Activated CD4-positive, alpha-beta memory T cell treated with anti-CD3 and anti-CD28 coated beads, Interleukin-2, amount 10 ng/mL, durations not matched to agents 7 days and 5 days (primary cell): ENCODE data around the gene TUBA4B. TPM values are rescaled to one million over a fixed set of nuclear protein-coding genes. Genes with fewer than 3 reads are reported as not detected.

ENCODE experiments used
- CTCF ChIA-PET: fragments of 350-600 bp; sonication (Branson Sonifier 250); formaldehyde crosslinking; loops from one replicate; lab custom pipeline; 2021; ENCODE audit warnings: antibody characterized with exemption, inconsistent platforms; lab: Charles Lee
- POLR2A ChIA-PET: fragments of 350-600 bp; sonication (Branson Sonifier 250); formaldehyde crosslinking; loops from one replicate; lab custom pipeline; 2021; ENCODE audit warnings: antibody characterized with exemption; lab: Charles Lee
- DNase-seq: peaks from one replicate; pipeline ENCODE4 v3.0.0-alpha.2; 2020
- H3K27ac Mint-ChIP-seq: one replicate; pipeline ENCODE4 v1.8.0; 2021; ENCODE audit warnings: mild to moderate bottlenecking, mixed read lengths
- H3K27me3 Mint-ChIP-seq: one replicate; pipeline ENCODE4 v1.8.0; 2021; ENCODE audit warnings: mixed read lengths
- H3K36me3 Mint-ChIP-seq: one replicate; pipeline ENCODE4 v1.8.0; 2021; ENCODE audit warnings: low read depth, mixed read lengths
- H3K4me1 Mint-ChIP-seq: one replicate; pipeline ENCODE4 v1.8.0; 2021; ENCODE audit warnings: mixed read lengths
- H3K4me3 Mint-ChIP-seq: one replicate; pipeline ENCODE4 v1.8.0; 2021; ENCODE audit warnings: mild to moderate bottlenecking, mixed read lengths
- H3K9me3 Mint-ChIP-seq: one replicate; pipeline ENCODE4 v1.8.0; 2021; ENCODE audit warnings: mixed read lengths
- total RNA-seq, 2 experiments: library from RNA; stranded (reverse); gene quantifications; one replicate each; pipeline ENCODE4 v1.2.3, GENCODE V29; 2021

The TUBA4B gene
- total RNA-seq, 2 experiments from 2014 or later, result not detected

GRCh38 chr2:219219784-219220532 is 33.1 kb upstream of the TUBA4B start:
- no peak for DNase-seq
- H3K27ac Mint-ChIP-seq, result no peak overlapping the region
- ChIA-PET CTCF (interaction anchor here (1.3 to 2.8 kb wide), 2 partner anchors 59 to 75 kb away, joined by 3 to 16 read pairs; partner anchors contain the start of gene DNAJB2), POLR2A (interaction anchor here (0.9 to 7.4 kb wide), 8 partner anchors 9 to 61 kb away, joined by 3 to 85 read pairs (median 30); partner anchors contain the start of genes ANKZF1, ATG9A, CNPPD1 and DNAJB2)
- peaks cover 64% of the 10 kb centered on the region for H3K36me3 Mint-ChIP-seq
- H3K4me3 Mint-ChIP-seq, result no peak overlapping the region
- H3K4me1 Mint-ChIP-seq, result peaks cover 34% of the 10 kb centered on the region
- no peaks in the 10 kb centered on the region for H3K9me3 Mint-ChIP-seq
- no peaks in the 10 kb centered on the region for H3K27me3 Mint-ChIP-seq

GRCh38 chr2:219220652-219221402 is 32.2 kb upstream of the TUBA4B start:
- Mint-ChIP-seq H3K27ac (no peak overlapping the region), H3K4me3 (no peak overlapping the region), H3K27me3 (no peaks in the 10 kb centered on the region), H3K4me1 (peaks cover 38% of the 10 kb centered on the region), H3K36me3 (peaks cover 73% of the 10 kb centered on the region), H3K9me3 (no peaks in the 10 kb centered on the region)
- no peak for DNase-seq
- CTCF ChIA-PET, result no interaction called here
- POLR2A ChIA-PET, result interaction anchor here (6.0 to 7.4 kb wide), 2 partner anchors 8 to 32 kb away, joined by 63 to 85 read pairs; partner anchors contain the start of genes ANKZF1, ATG9A, TUBA4A and TUBA4B

GRCh38 chr2:219221957-219222518 is 31.0 kb upstream of the TUBA4B start:
- H3K27ac Mint-ChIP-seq, result no peak overlapping the region
- H3K9me3 Mint-ChIP-seq, result no peaks in the 10 kb centered on the region
- no peak for DNase-seq
- peaks cover 32% of the 10 kb centered on the region for H3K4me1 Mint-ChIP-seq
- H3K4me3 Mint-ChIP-seq, result no peak overlapping the region
- peaks cover 72% of the 10 kb centered on the region for H3K36me3 Mint-ChIP-seq
- ChIA-PET POLR2A (interaction anchor here (0.7 to 7.4 kb wide), 3 partner anchors 7 to 32 kb away, joined by 3 to 85 read pairs (median 6); partner anchors contain the start of genes ANKZF1, ATG9A, GLB1L and STK16), CTCF (interaction anchor here (1.4 kb wide), 1 partner anchor 73 kb away, joined by 3 read pairs; no protein-coding TSS in a partner anchor)
- H3K27me3 Mint-ChIP-seq, result no peaks in the 10 kb centered on the region

- Mint-ChIP-seq H3K27ac (no peak overlapping the region), H3K27me3 (no peaks in the 10 kb centered on the region), H3K4me1 (peaks cover 35% of the 10 kb centered on the region), H3K4me3 (no peak overlapping the region), H3K36me3 (peaks cover 79% of the 10 kb centered on the region), H3K9me3 (no peaks in the 10 kb centered on the region)
- POLR2A ChIA-PET, result interaction anchor here (0.6 to 2.1 kb wide), 2 partner anchors 15 to 47 kb away, joined by 3 to 8 read pairs; partner anchors contain the start of gene CNPPD1
- DNase-seq, result no peak
- CTCF ChIA-PET, result interaction anchor here (1.0 to 1.3 kb wide), 2 partner anchors 12 to 71 kb away, joined by 4 to 6 read pairs; no protein-coding TSS in a partner anchor
Measured at GRCh38 chr2:219223831-219224610, 29.0 kb upstream of the TUBA4B start.

GRCh38 chr2:219225350-219225749 is 27.7 kb upstream of the TUBA4B start:
- H3K4me1 Mint-ChIP-seq, result peaks cover 32% of the 10 kb centered on the region
- H3K9me3 Mint-ChIP-seq, result no peaks in the 10 kb centered on the region
- H3K27me3 Mint-ChIP-seq, result no peaks in the 10 kb centered on the region
- no peak overlapping the region for H3K27ac Mint-ChIP-seq
- ChIA-PET POLR2A (interaction anchor here (2.1 to 15.5 kb wide), 2 partner anchors 23 to 48 kb away, joined by 8 to 425 read pairs; partner anchors contain the start of genes CNPPD1, GLB1L, STK16 and TUBA4A), CTCF (interaction anchor here (1.3 kb wide), 1 partner anchor 70 kb away, joined by 6 read pairs; no protein-coding TSS in a partner anchor)
- H3K36me3 Mint-ChIP-seq, result peaks cover 79% of the 10 kb centered on the region
- DNase-seq, result no peak
- no peak overlapping the region for H3K4me3 Mint-ChIP-seq

- peaks cover 77% of the 10 kb centered on the region for H3K36me3 Mint-ChIP-seq
- H3K27ac Mint-ChIP-seq, result peak overlapping the region; percentile 68
- H3K9me3 Mint-ChIP-seq, result no peaks in the 10 kb centered on the region
- POLR2A ChIA-PET, result interaction anchor here (0.8 to 15.5 kb wide), 18 partner anchors 9 to 67 kb away, joined by 3 to 425 read pairs (median 8); partner anchors contain the start of genes ABCB6, CNPPD1, DNAJB2 and GLB1L
- peak overlapping the region; percentile 99 for H3K4me3 Mint-ChIP-seq
- no peak for DNase-seq
- peaks cover 54% of the 10 kb centered on the region for H3K4me1 Mint-ChIP-seq
- CTCF ChIA-PET, result interaction anchor here (0.8 to 2.8 kb wide), 9 partner anchors 11 to 71 kb away, joined by 3 to 19 read pairs (median 4); partner anchors contain the start of genes DNAJB2, GLB1L and STK16
- no peaks in the 10 kb centered on the region for H3K27me3 Mint-ChIP-seq
Measured at GRCh38 chr2:219228041-219228910, 24.8 kb upstream of the TUBA4B start.

- Mint-ChIP-seq H3K36me3 (peaks cover 77% of the 10 kb centered on the region), H3K4me1 (peaks cover 56% of the 10 kb centered on the region)
Measured at GRCh38 chr2:219228911-219229304, 24.1 kb upstream of the TUBA4B start.

GRCh38 chr2:219229305-219230058 is 23.6 kb upstream of the TUBA4B start, which contains the start of the genes ANKZF1 and ATG9A:
ANKZF1 (plus strand) TSS chr2:219229806; CDS start chr2:219230258, 452 bp downstream.
ATG9A (minus strand) TSS chr2:219229636; CDS start chr2:219228024, 1,612 bp downstream.
- Mint-ChIP-seq H3K9me3 (no peaks in the 10 kb centered on the region), H3K27ac (peak within 1 kb of the TSS; percentile 100), H3K4me3 (peak within 1 kb of the TSS; percentile 99), H3K4me1 (peaks cover 56% of the 10 kb centered on the region), H3K27me3 (no peaks in the 10 kb centered on the region), H3K36me3 (peaks cover 77% of the 10 kb centered on the region)
- peak; percentile 99 for DNase-seq
- POLR2A ChIA-PET, result interaction anchor here (0.8 to 15.5 kb wide), 19 partner anchors 9 to 71 kb away, joined by 3 to 425 read pairs (median 5); partner anchors contain the start of genes ABCB6, CNPPD1, DNAJB2 and GLB1L
- CTCF ChIA-PET, result interaction anchor here (0.8 to 2.8 kb wide), 14 partner anchors 12 to 73 kb away, joined by 3 to 19 read pairs (median 5); partner anchors contain the start of genes DNAJB2, GLB1L, STK16 and TUBA4A

More at GRCh38 chr2:219228911-219229304, 24.1 kb upstream of the TUBA4B start:
- DNase-seq, result no peak
- ChIA-PET POLR2A (interaction anchor here (0.8 to 15.5 kb wide), 17 partner anchors 10 to 70 kb away, joined by 3 to 425 read pairs (median 7); partner anchors contain the start of genes ABCB6, CNPPD1, DNAJB2 and GLB1L), CTCF (interaction anchor here (0.8 to 2.8 kb wide), 8 partner anchors 11 to 72 kb away, joined by 3 to 19 read pairs (median 4); partner anchors contain the start of gene DNAJB2)
- no peaks in the 10 kb centered on the region for H3K9me3 Mint-ChIP-seq
- no peaks in the 10 kb centered on the region for H3K27me3 Mint-ChIP-seq
- peak overlapping the region; percentile 68 for H3K27ac Mint-ChIP-seq
- H3K4me3 Mint-ChIP-seq, result peak overlapping the region; percentile 99

GRCh38 chr2:219230059-219230540 is 22.9 kb upstream of the TUBA4B start:
- Mint-ChIP-seq H3K4me1 (peaks cover 55% of the 10 kb centered on the region), H3K27ac (peak overlapping the region; percentile 100), H3K36me3 (peaks cover 77% of the 10 kb centered on the region), H3K4me3 (peak overlapping the region; percentile 99), H3K27me3 (no peaks in the 10 kb centered on the region), H3K9me3 (no peaks in the 10 kb centered on the region)
- CTCF ChIA-PET, result interaction anchor here (0.7 to 2.8 kb wide), 14 partner anchors 9 to 73 kb away, joined by 3 to 19 read pairs (median 5); partner anchors contain the start of genes DNAJB2, GLB1L, STK16 and TUBA4A
- POLR2A ChIA-PET, result interaction anchor here (0.6 to 15.5 kb wide), 14 partner anchors 9 to 825 kb away, joined by 3 to 425 read pairs (median 12); partner anchors contain the start of genes ABCB6, CNPPD1, DNAJB2 and GLB1L
- peak; percentile 56 for DNase-seq
